Inferior parietal cortex (tissue), 1 donor: ENCODE results near the gene NDRG2.

Experiments
- DNase-seq: peaks from one replicate; pipeline ENCODE4 v3.0.0-alpha.2; 2016; ENCODE audit errors: extremely low spot score

Gene NDRG2

GRCh38 chr14:21034707-21035106 lies 9.8 kb upstream of the NDRG2 start, which contains the start of gene RNASE13:
RNASE13 (minus strand) TSS chr14:21034807; CDS start chr14:21034288, 519 bp downstream.
- DNase-seq = no peak

DNA sequence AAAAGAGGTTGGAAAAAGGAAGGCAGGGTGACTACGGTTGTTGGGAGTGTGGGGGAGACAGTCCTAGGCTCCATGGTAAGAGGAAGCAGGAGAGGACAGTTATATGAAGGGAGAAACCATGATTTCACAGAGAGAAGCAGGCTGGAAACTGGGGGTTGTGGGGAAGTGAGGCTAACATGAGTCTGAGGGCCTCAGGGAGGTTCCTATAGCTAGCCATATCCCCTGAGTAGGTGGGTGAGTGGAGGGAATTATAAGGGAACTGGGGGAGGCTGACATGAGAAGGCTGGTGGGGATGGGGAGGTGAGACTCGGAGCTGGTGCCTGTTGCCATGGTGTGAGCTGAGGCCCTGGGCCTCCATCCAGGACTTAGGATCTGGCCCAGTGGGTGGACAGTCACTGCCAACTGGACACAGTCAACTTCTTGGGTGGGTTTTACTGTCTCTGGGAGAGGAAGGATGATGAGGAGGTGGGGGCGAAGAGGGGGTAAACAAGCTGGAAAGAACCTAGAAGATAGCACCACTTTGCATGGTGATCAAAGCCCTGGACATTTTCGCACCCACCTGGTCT lies 8.4 kb upstream of the NDRG2 start:
- no peak for DNase-seq

DNA sequence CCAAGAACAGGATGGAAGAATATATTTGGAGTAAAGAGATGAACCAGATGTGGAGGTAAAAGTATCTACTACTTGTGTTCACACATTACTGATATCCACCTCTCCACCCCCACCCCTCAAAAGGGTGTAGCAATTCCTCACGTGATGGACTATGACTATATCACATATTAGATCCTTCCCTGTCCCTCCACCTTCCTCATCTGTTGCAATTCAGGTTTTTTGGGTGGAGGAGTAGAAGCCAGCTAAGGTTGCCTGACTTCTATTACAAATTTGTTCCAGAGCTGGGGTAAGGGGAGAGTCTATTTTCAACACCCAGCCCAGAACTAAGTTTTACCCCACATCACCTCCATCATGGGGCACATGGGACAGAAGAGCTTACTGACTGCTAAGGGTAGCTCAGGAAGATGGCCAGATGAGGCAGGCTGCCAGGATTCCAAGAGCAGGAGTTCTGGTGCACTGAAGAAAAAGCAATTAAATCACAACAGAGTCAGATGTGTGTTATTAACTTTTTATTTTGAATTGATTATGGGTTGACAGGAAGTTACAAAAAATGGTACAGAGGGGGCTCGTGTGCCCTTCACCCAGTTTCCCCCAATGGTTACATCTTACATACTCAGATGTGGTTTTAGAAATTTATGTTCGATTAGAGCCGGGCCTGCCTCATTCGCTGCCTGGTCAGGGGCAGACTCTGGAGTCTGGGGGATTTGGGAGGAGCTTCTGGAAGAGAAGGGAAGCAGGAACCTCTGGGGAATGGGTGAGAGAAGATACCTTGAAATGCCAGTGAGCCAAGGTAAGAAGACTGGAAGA lies 7.7 kb upstream of the NDRG2 start:
- DNase-seq = no peak

GRCh38 chr14:21030531-21030930 lies 5.7 kb upstream of the NDRG2 start:
- DNase-seq = no peak

DNA sequence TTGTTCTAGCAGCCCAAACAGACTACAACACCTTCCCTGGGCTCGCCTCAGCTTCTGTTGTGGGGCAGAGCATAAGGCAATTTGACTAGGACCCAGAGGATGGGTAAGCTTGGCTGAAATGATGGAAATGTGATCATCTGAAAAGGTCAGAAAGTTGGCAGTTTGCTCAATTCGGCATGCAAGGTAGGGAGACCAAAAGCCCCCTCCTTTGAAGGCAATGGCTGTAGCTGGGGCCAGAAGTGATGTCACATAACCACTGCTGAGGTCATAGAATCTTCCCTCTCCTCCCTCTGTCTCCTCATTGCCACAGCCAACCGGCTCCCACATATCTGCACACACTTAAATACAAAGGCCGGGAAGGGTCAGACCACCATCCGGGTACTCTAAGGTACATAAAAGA lies 5.1 kb upstream of the NDRG2 start, which contains the start of gene TPPP2:
Gene TPPP2, plus strand, starts transcription at position 301 of the 400 bp plus-strand sequence. CDS start 365 bp downstream, outside the sequence.
- no peak for DNase-seq

- no peak for DNase-seq
These were observed 2.1 kb upstream of the NDRG2 start for GRCh38 chr14:21026988-21027315.

DNA sequence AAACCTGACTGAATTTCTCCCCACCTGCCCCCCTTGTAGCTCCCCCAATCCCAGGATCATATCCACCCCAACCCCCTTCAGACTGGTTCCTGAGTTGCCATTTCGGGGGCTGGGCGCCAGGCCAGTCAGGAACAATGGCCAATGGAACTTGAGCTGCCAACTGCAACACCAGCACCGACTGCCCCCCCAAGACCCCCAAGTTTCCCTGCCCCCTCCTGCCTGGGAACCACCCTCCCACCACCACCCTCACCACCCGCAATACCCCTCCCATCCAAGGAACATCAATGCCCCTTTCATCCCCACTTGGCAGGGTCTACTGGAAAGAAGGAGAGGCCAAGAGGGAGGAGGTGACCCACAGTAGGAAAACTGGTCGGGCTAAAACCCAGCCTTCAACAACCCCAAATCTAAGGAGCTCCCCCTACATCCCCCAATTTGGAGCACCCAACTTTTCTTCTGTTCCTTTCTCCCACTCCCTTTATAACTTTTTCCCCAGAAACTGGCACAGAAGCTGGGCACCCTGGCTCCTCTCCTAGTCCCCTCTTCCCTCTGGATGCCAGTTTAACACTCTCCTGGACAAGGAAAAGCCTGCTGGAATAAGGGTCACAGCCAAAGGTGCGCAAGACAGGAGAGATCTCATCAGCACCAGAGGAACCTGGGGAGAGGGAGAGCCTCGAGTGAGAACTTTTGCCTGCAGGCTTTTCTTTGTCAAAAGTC lies 1.6 kb upstream of the NDRG2 start:
- DNase-seq = peak; percentile 84

DNA sequence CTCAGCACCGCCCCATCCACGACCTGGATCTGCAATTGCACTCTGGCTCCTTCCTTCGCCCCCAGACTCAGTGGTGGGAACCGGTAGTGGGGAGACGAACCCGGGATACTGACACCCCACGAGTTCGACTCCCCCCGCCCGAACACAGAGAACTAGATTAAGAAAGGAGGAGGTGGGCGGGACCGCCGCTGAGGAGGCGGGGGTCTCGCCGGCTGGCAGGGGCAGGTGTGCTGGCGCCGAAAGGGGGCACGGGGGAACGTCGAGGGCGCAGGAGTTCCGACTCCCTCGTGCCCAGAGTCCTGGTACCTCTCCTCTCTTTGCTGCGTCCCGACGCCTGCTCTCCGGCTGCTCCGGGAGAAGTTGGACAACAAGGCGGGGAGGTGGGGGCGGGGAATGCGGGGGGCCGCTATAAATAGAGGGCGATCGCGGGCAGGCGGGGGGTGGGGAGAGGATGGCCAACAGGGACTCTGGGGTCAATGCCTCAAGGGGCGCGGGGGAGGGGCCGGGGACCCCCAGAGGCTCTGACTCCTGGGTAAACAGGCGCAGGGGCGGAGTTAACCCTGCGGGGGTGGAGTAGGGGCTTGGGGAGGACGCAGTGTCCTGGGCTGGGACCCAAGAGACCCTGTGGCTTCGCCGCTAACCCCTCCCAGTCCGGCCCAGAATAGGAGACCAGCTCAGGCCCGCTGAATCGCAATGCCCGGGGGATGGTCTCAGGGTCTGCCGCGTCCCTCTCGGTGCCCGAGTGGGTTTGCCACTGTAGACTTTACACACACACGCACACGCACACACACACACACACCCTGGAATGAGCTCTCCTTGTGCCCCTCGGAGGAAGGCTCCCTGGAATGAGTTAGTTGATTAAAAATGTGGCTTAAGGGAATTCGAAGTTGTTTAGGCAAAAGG lies 761 bp upstream of the NDRG2 start:
- peak; percentile 58 for DNase-seq

DNA sequence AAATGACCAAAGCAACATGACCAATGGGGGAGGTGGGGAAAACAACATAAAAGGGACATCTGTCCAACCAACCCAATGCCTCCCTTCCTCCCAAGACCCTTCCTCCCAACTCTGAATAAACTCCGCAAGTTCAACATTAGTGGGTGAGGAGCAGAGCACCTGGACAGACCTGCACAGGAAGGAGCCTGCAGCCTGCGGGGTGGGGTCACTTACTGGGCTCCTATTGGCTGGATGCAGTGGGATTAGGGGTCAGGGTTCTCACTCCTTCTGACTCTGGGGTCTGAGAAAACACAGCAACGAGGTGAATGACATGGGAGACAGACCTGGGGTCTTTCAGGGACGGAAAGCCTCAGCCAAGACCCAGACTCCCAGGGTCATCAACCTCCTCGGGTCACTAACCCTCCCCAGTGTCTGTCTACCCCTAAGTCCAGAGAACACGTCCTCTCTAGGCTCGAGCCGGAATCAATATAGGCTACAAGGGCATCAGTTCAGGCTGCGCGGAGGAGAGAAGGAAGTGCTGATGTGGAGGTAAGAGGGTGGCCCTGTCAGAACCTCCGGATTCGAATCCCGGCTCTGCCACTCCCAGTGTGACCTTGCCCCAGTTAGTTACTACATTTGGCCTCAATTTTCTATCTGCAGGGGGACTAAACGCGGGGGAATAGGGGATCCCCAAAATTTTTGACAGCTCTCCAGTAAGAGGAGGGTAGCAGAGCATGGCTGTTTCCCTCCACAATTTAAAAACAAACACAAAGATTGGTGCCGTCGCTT lies 860 bp downstream of the NDRG2 start:
- DNase-seq = no peak

- DNase-seq = no peak
These were observed 1.7 kb downstream of the NDRG2 start for GRCh38 chr14:21023174-21023573.

DNA sequence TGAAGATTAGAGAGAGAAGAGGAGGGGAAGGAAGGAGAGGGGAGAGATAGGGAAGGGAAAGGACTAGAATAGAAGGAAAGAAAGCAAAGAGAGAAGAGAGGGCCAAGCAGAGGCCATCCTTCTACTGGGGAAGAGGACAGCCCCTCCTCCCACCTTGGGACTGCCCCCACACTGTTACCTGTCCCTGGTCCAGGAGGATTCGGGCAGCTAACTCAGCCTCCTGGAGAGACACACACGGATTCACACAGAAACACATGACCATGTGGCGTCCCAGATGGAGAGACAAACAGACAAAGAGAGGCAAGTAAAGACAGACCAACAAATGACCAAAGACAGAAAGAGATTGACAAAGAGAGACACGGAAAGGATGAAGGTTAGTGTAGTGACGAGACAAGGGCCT lies 2.2 kb downstream of the NDRG2 start:
- DNase-seq = no peak

GRCh38 chr14:21020977-21021545 lies 3.8 kb downstream of the NDRG2 start:
- no peak for DNase-seq

GRCh38 chr14:21019366-21019765 lies 5.5 kb downstream of the NDRG2 start:
- no peak for DNase-seq

DNA sequence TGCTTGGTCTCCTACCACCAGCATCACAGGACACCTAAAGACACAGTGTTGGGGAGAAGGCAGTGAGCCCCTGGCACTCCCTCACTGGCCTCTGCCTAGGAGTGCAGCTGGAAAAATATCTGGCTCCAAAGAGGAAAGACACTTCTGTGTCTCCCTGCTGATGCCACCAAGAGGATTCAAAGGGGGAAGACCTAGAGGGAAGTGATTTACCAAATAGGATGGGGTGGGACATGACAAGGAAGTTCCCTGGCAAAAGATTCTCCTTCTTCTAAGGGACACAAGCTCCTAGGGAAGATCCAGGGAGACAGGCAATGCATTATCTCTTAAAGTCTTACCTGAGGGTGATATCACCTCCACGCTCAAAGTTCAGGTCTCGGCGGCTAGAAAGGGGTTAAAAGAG lies 6.1 kb downstream of the NDRG2 start:
- no peak for DNase-seq

DNA sequence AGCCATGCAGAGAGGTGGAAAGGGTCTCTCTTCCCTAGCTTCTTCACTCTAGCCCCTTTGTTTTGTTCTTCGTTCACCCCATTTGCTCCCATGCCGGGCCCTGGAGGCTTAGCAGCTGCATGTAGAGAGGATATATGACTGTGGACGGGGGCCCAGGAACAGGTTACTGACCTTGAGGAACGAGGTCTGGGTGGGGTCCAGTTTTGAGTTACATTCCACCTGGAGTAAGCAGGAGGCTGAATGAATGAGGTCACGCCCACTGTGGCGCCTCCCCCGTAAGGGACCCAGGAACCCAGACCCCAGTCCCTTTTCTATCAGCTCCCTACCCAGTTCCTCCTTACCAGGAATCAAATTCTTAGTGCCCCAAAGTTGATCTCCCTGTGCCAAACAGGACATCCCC lies 6.6 kb downstream of the NDRG2 start:
- no peak for DNase-seq

DNA sequence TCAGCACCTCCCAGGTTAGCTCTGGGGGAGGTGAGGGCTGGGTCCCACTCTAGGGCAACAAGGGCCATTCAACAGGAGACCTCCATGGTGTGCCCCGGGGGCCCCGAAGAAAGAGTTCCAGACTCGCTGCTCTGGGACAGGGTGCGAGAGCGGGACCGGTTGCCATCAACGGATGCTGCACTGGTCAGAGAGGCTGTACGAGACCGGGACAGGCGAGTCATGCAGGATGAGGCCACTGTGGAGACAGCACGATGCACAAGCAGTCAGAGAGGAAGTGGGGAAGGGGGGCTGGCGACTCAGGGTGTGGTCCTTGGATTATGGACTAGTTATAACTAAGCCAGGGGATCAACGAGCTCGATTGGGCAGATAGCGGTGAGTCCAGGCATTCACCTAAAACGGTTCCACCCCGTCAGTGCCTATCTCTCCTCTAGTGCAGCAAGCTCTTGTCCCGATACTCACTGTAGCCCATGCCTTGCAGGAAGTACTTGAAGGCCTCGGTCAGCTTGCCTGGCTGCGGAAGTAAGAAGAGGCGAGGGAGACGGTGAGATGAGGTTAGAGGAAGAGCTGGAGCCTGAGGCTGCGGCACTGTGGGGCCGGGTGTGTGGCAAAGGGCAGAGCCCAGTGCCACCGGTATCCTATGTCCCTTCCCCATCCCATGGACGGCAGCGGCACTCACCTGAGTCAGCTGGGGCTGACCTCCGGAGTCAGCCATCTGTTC lies 7.2 kb downstream of the NDRG2 start:
- DNase-seq = no peak

GRCh38 chr14:21016413-21017190 lies 8.3 kb downstream of the NDRG2 start:
- DNase-seq = no peak

DNA sequence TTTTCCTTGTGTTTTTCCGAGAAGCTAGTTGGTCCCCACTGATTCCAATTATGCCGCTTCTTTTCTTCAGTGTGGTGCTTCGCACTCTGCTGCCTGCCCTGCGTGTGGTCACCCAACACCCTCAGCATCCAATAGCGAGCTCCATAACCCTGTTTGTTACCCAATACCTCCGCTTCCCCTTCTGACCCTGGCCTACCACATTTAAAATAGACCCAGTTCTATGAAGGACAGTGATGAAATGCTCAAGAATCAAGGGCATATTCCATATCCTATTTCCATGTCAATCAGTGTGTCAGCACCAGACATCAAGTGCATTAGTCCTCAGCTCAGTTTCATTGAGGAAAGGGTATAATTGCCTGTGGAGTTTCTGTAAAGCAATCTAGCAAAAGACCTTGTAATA lies 9.5 kb downstream of the NDRG2 start:
- no peak for DNase-seq

GRCh38 chr14:21014761-21015190 lies 10.1 kb downstream of the NDRG2 start:
- DNase-seq = peak; percentile 99
